GM20431 (cell line): Measurements from ENCODE around the gene FNDC10.
"Not testable (repeated sequence)": the region's sequence is repeated elsewhere in the genome, so short reads cannot be mapped to it uniquely, and the experiment has no call there.

Experiments used
- in situ Hi-C: fragments of 300-500 bp; cut with MseI, MboI; formaldehyde crosslinking; loops from one replicate; pipeline ENCODE4 v1.15.0; 2020; ENCODE audit warnings: low sequenced_read_pairs; ENCODE audit not compliant: unreplicated experiment

FNDC10 gene

GRCh38 chr1:1601564-1602303, 1.8 kb upstream of the FNDC10 start:
- in situ Hi-C loops = no loop called here

- in situ Hi-C loops = no loop called here
Measured at GRCh38 chr1:1600861-1601563, 1.1 kb upstream of the FNDC10 start.

- in situ Hi-C loops = no loop called here
Measured at GRCh38 chr1:1599030-1599934, 653 bp downstream of the FNDC10 start.

- in situ Hi-C loops = no loop called here
Measured at GRCh38 chr1:1598720-1599029, 1.3 kb downstream of the FNDC10 start.

GRCh38 chr1:1598051-1598719, 1.8 kb downstream of the FNDC10 start:
- in situ Hi-C loops = no loop called here

GRCh38 chr1:1597275-1597930, 2.5 kb downstream of the FNDC10 start:
- in situ Hi-C loops = no loop called here

GRCh38 chr1:1596493-1597274, 3.3 kb downstream of the FNDC10 start:
- in situ Hi-C loops = no loop called here

- in situ Hi-C loops = not testable (repeated sequence)
Measured at GRCh38 chr1:1595341-1595740, 4.6 kb downstream of the FNDC10 start.

- in situ Hi-C loops = no loop called here
Measured at GRCh38 chr1:1594602-1595260, 5.2 kb downstream of the FNDC10 start.

GRCh38 chr1:1593834-1594601, 5.9 kb downstream of the FNDC10 start:
- in situ Hi-C loops = no loop called here

GRCh38 chr1:1591452-1591851, 8.5 kb downstream of the FNDC10 start:
- in situ Hi-C loops = no loop called here

- in situ Hi-C loops = no loop called here
Measured at GRCh38 chr1:1583347-1584010, 16.5 kb downstream of the FNDC10 start.

- in situ Hi-C loops = no loop called here
Measured at GRCh38 chr1:1582585-1583346, 17.2 kb downstream of the FNDC10 start.

- in situ Hi-C loops = no loop called here
Measured at GRCh38 chr1:1578371-1578940, 21.5 kb downstream of the FNDC10 start.

GRCh38 chr1:1577367-1578011, 22.4 kb downstream of the FNDC10 start:
- in situ Hi-C loops = no loop called here
